ENCODE results near the gene KRTAP1-4. TPM values are rescaled to one million over a fixed set of nuclear protein-coding genes. Genes with fewer than 3 reads are reported as not detected.

KRTAP1-4 gene
- total and polyA plus RNA-seq, 7 experiments from 2014 or later, result not detected

DNA sequence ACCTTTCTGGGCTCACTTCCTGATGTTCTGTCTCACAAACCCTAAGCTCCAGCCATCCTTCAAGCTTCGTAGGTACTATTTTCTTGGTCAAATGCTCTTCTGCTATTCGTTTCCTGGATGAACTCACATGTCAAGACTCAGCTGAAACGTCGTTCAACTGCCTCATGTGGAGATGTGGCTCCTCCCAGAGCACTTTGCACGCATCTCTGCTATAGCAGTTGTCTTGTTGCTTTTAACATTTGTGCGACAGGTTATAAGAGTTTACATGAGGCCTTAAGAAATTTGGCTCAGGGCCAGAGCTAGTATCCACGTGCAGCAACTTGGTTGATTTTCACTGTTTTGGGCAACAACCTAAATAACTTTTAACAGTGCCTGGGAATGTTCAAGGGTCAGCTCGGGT, 43.1 kb downstream of the KRTAP1-4 start:
- Histone ChIP-seq H3K9me3 (ENCODE audit: control insufficient read depth in 2 of 3, low read length in 3 of 3) (no peaks in the 10 kb centered on the region), H3K27me3 (ENCODE audit: control insufficient read depth in 2 of 2, insufficient read depth in 2 of 2, low read length in 2 of 2) (no peaks in the 10 kb centered on the region), H3K36me3 (ENCODE audit: control insufficient read depth in 2 of 3, insufficient read depth in 3 of 3, low read length in 3 of 3) (no peaks in the 10 kb centered on the region), H3K4me3 (ENCODE audit: low read length) (no peak overlapping the region), H3K27ac (ENCODE audit: low read depth, low read length) (no peak overlapping the region), H3K4me1 (ENCODE audit: control insufficient read depth in 2 of 2, insufficient read depth in 2 of 2, low read length in 2 of 2) (no peaks in the 10 kb centered on the region)
- Mint-ChIP-seq H3K4me3 (no peak overlapping the region), H3K4me1 (no peaks in the 10 kb centered on the region), H3K27me3 (peaks cover 0 to 48% (median 21%) of the 10 kb centered on the region in 5 donors), H3K27ac (no peak overlapping the region), H3K36me3 (no peaks in the 10 kb centered on the region), H3K9me3 (peaks cover 0 to 2% (median 0%) of the 10 kb centered on the region in 11 donors)
- ATAC-seq (no peak), DNase-seq (no peak)
- intact Hi-C loops (cut with micrococcal nuclease), result no loop called here
- POLR2A ChIA-PET, result no interaction called here
- CTCF ChIA-PET, result no interaction called here

DNA sequence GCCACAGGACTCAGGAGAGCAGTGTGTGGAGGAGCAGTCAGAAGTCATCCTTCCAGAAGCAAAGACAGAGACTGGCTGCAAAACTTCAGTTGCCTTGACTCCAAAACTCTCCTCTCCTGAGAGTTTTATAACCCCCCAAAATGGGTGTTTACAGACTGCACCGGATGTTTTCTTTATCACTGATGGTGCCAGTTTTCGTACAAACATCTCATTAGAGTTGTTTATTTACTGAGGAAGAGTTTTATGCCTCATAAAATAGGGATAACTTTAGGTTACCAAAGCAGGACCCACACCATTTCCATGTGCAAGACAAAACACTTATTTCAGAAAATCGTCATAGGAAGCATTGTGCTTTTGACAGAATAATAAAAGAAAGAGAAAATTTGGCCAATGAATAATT, 45.8 kb downstream of the KRTAP1-4 start, which contains the start of gene KRT40:
TSS of gene KRT40 (minus strand) at position 101 of the 400 bp plus-strand sequence. CDS start at position 48, 53 bp downstream.
- Mint-ChIP-seq H3K27me3 (peaks cover 5 to 37% (median 14%) of the 10 kb centered on the region in 5 donors), H3K4me3 (no peak within 1 kb of the TSS), H3K4me1 (no peaks in the 10 kb centered on the region), H3K9me3 (no peaks in the 10 kb centered on the region), H3K36me3 (no peaks in the 10 kb centered on the region), H3K27ac (no peak within 1 kb of the TSS)
- no peak within 1 kb of the TSS for H3K4me3 ChIP-seq (ENCODE audit: low read length)
- H3K36me3 ChIP-seq (ENCODE audit: control insufficient read depth in 2 of 3, insufficient read depth in 3 of 3, low read length in 3 of 3), result no peaks in the 10 kb centered on the region
- H3K27me3 ChIP-seq (ENCODE audit: control insufficient read depth in 2 of 2, insufficient read depth in 2 of 2, low read length in 2 of 2), result no peaks in the 10 kb centered on the region
- H3K9me3 ChIP-seq (ENCODE audit: control insufficient read depth in 2 of 3, low read length in 3 of 3), result no peaks in the 10 kb centered on the region
- ChIA-PET CTCF (no interaction called here), POLR2A (no interaction called here)
- no peak for DNase-seq
- intact Hi-C loops (cut with micrococcal nuclease), result no loop called here
- no peak within 1 kb of the TSS for H3K27ac ChIP-seq (ENCODE audit: low read depth, low read length)
- no peaks in the 10 kb centered on the region for H3K4me1 ChIP-seq (ENCODE audit: control insufficient read depth in 2 of 2, insufficient read depth in 2 of 2, low read length in 2 of 2)
- no peak for ATAC-seq

DNA sequence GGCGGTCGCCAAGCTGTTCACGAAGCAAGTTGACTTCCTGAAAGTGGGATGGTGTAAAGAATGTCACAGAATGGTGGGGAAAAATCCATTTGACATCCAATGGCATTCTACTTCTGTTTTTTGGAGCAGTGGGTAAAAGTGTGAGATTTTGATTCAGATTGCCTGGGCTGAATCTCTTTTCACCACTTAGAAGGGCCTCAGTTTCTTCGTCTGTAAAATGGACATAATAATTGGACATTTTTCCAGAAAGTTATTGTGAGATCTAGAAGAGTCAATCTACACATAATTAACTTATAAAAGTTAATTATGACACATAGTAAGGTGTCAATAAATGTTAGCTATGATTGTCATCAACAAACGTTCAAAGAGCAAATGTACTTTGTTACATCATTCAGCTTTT, 48.9 kb downstream of the KRTAP1-4 start:
- Histone ChIP-seq H3K4me3 (ENCODE audit: low read length) (no peak overlapping the region), H3K9me3 (ENCODE audit: control insufficient read depth in 2 of 3, low read length in 3 of 3) (no peaks in the 10 kb centered on the region), H3K4me1 (ENCODE audit: control insufficient read depth in 2 of 2, insufficient read depth in 2 of 2, low read length in 2 of 2) (no peaks in the 10 kb centered on the region), H3K27me3 (ENCODE audit: control insufficient read depth in 2 of 2, insufficient read depth in 2 of 2, low read length in 2 of 2) (no peaks in the 10 kb centered on the region), H3K27ac (ENCODE audit: low read depth, low read length) (no peak overlapping the region), H3K36me3 (ENCODE audit: control insufficient read depth in 2 of 3, insufficient read depth in 3 of 3, low read length in 3 of 3) (no peaks in the 10 kb centered on the region)
- ChIA-PET POLR2A (no interaction called here), CTCF (no interaction called here)
- Mint-ChIP-seq H3K27ac (no peak overlapping the region), H3K4me3 (no peak overlapping the region), H3K9me3 (no peaks in the 10 kb centered on the region), H3K36me3 (no peaks in the 10 kb centered on the region), H3K27me3 (peaks cover 12 to 26% (median 19%) of the 10 kb centered on the region in 5 donors), H3K4me1 (no peaks in the 10 kb centered on the region)
- no peak for DNase-seq
- ATAC-seq, result no peak
- intact Hi-C loops (cut with micrococcal nuclease), result no loop called here

DNA sequence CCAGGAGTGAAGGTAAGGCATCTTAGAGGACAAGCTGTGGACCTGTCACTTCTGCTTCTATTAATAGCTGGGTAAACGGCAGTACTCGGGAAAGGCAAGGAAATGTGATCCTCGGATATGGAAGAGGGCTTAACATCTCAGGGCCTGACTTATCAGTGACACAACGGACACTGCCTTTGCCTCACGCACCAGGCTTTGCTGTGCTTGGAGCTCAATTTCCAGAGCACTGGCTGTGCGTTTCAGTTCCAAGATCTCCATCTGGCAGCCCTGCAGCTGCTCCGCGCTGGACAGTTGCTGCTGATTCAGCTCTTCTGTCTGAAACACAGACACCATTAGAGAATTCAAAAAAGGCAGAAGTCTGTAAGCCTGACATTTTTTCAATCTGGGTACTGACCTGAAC, 49.4 kb downstream of the KRTAP1-4 start:
- Histone ChIP-seq H3K9me3 (ENCODE audit: control insufficient read depth in 2 of 3, low read length in 3 of 3) (no peaks in the 10 kb centered on the region), H3K36me3 (ENCODE audit: control insufficient read depth in 2 of 3, insufficient read depth in 3 of 3, low read length in 3 of 3) (no peaks in the 10 kb centered on the region), H3K27ac (ENCODE audit: low read depth, low read length) (no peak overlapping the region), H3K4me3 (ENCODE audit: low read length) (no peak overlapping the region), H3K4me1 (ENCODE audit: control insufficient read depth in 2 of 2, insufficient read depth in 2 of 2, low read length in 2 of 2) (no peaks in the 10 kb centered on the region), H3K27me3 (ENCODE audit: control insufficient read depth in 2 of 2, insufficient read depth in 2 of 2, low read length in 2 of 2) (no peaks in the 10 kb centered on the region)
- no peak overlapping the region for H3K4me3 Mint-ChIP-seq
- H3K4me1 Mint-ChIP-seq, result no peaks in the 10 kb centered on the region
- no peak overlapping the region for H3K27ac Mint-ChIP-seq
- CTCF ChIA-PET, result no interaction called here
- DNase-seq (no peak), ATAC-seq (no peak)
- POLR2A ChIA-PET, result no interaction called here
- intact Hi-C loops (cut with micrococcal nuclease), result no loop called here
- H3K36me3 Mint-ChIP-seq, result no peaks in the 10 kb centered on the region
- no peaks in the 10 kb centered on the region for H3K9me3 Mint-ChIP-seq
- peaks cover 14 to 28% (median 19%) of the 10 kb centered on the region in 5 donors for H3K27me3 Mint-ChIP-seq

DNA sequence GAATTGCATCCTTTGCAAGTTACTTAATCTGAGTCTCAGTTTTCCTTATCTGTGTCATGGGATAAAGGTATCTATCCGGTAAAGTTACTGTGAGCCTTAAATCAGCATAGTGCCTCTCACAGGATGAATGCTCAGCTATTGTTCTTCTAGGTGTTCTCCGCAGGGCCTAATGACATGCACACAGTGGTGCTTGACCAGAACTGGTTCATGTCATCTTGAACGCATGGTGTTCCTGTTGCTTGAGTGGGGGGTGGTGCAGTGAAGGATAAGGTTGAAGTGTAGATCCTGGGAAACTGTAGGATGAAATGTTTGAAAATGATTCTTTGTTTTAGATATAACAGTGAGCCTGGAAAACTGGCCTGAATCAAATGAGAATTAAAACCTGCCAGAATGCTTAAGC, 49.9 kb downstream of the KRTAP1-4 start:
- Mint-ChIP-seq H3K4me3 (no peak overlapping the region), H3K9me3 (no peaks in the 10 kb centered on the region), H3K27me3 (peaks cover 17 to 29% (median 24%) of the 10 kb centered on the region in 5 donors), H3K4me1 (no peaks in the 10 kb centered on the region), H3K27ac (no peak overlapping the region), H3K36me3 (no peaks in the 10 kb centered on the region)
- H3K9me3 ChIP-seq (ENCODE audit: control insufficient read depth in 2 of 3, low read length in 3 of 3), result no peaks in the 10 kb centered on the region
- ATAC-seq (no peak), DNase-seq (no peak)
- no peak overlapping the region for H3K4me3 ChIP-seq (ENCODE audit: low read length)
- ChIA-PET CTCF (no interaction called here), POLR2A (no interaction called here)
- H3K27ac ChIP-seq (ENCODE audit: low read depth, low read length), result no peak overlapping the region
- no peaks in the 10 kb centered on the region for H3K27me3 ChIP-seq (ENCODE audit: control insufficient read depth in 2 of 2, insufficient read depth in 2 of 2, low read length in 2 of 2)
- intact Hi-C loops (cut with micrococcal nuclease), result no loop called here
- H3K4me1 ChIP-seq (ENCODE audit: control insufficient read depth in 2 of 2, insufficient read depth in 2 of 2, low read length in 2 of 2), result no peaks in the 10 kb centered on the region
- H3K36me3 ChIP-seq (ENCODE audit: control insufficient read depth in 2 of 3, insufficient read depth in 3 of 3, low read length in 3 of 3), result no peaks in the 10 kb centered on the region

Other genes with a start within 250 kb of the KRTAP1-4 start
Only the 30 nearest of the 38 such genes appear.
- not detected for gene KRT12, start 163.0 kb downstream of the KRTAP1-4 start, total RNA-seq
- not detected for gene KRT12, start 163.0 kb downstream of the KRTAP1-4 start, polyA plus RNA-seq
- not detected for gene KRT20, start 145.0 kb downstream of the KRTAP1-4 start, total RNA-seq
- not detected for gene KRT20, start 145.0 kb downstream of the KRTAP1-4 start, polyA plus RNA-seq
- gene KRT23, start 92.5 kb downstream of the KRTAP1-4 start, total RNA-seq, result under 1 TPM in 1 of 5 experiments, not detected in 4; 0.83 TPM
- gene KRT23, start 92.5 kb downstream of the KRTAP1-4 start, polyA plus RNA-seq, result not detected
- not detected for gene KRT39, start 63.2 kb downstream of the KRTAP1-4 start, total RNA-seq
- gene KRT39, start 63.2 kb downstream of the KRTAP1-4 start, polyA plus RNA-seq, result not detected
- gene KRT40, start 45.9 kb downstream of the KRTAP1-4 start, total RNA-seq, result not detected
- gene KRT40, start 45.9 kb downstream of the KRTAP1-4 start, polyA plus RNA-seq, result not detected
- not detected for gene KRTAP3-3, start 36.0 kb downstream of the KRTAP1-4 start, total RNA-seq
- gene KRTAP3-3, start 36.0 kb downstream of the KRTAP1-4 start, polyA plus RNA-seq, result not detected
- gene KRTAP3-2, start 30.3 kb downstream of the KRTAP1-4 start, total RNA-seq, result not detected
- gene KRTAP3-2, start 30.3 kb downstream of the KRTAP1-4 start, polyA plus RNA-seq, result not detected
- gene KRTAP3-1, start 21.1 kb downstream of the KRTAP1-4 start, total RNA-seq, result not detected
- gene KRTAP3-1, start 21.1 kb downstream of the KRTAP1-4 start, polyA plus RNA-seq, result not detected
- not detected for gene KRTAP1-5, start 3.0 kb downstream of the KRTAP1-4 start, total RNA-seq
- not detected for gene KRTAP1-5, start 3.0 kb downstream of the KRTAP1-4 start, polyA plus RNA-seq
- gene KRTAP1-3, start 4.7 kb upstream of the KRTAP1-4 start, total RNA-seq, result not detected
- not detected for gene KRTAP1-3, start 4.7 kb upstream of the KRTAP1-4 start, polyA plus RNA-seq
- gene KRTAP1-1, start 11.3 kb upstream of the KRTAP1-4 start, total RNA-seq, result not detected
- not detected for gene KRTAP1-1, start 11.3 kb upstream of the KRTAP1-4 start, polyA plus RNA-seq
- not detected for gene KRTAP2-1, start 17.1 kb upstream of the KRTAP1-4 start, total RNA-seq
- gene KRTAP2-1, start 17.1 kb upstream of the KRTAP1-4 start, polyA plus RNA-seq, result not detected
- gene KRTAP2-2, start 25.0 kb upstream of the KRTAP1-4 start, total RNA-seq, result not detected
- gene KRTAP2-2, start 25.0 kb upstream of the KRTAP1-4 start, polyA plus RNA-seq, result not detected
- not detected for gene KRTAP2-3, start 29.9 kb upstream of the KRTAP1-4 start, total RNA-seq
- gene KRTAP2-3, start 29.9 kb upstream of the KRTAP1-4 start, polyA plus RNA-seq, result not detected
- gene KRTAP2-4, start 35.7 kb upstream of the KRTAP1-4 start, total RNA-seq, result not detected
- not detected for gene KRTAP2-4, start 35.7 kb upstream of the KRTAP1-4 start, polyA plus RNA-seq
- not detected for gene KRTAP4-7, start 54.0 kb upstream of the KRTAP1-4 start, total RNA-seq
- gene KRTAP4-7, start 54.0 kb upstream of the KRTAP1-4 start, polyA plus RNA-seq, result not detected
- not detected for gene KRTAP4-8, start 67.9 kb upstream of the KRTAP1-4 start, total RNA-seq
- gene KRTAP4-8, start 67.9 kb upstream of the KRTAP1-4 start, polyA plus RNA-seq, result not detected
- gene KRTAP4-16, start 72.0 kb upstream of the KRTAP1-4 start, total RNA-seq, result not detected
- not detected for gene KRTAP4-16, start 72.0 kb upstream of the KRTAP1-4 start, polyA plus RNA-seq
- not detected for gene KRTAP4-9, start 75.2 kb upstream of the KRTAP1-4 start, total RNA-seq
- gene KRTAP4-9, start 75.2 kb upstream of the KRTAP1-4 start, polyA plus RNA-seq, result not detected
- gene KRTAP4-11, start 88.2 kb upstream of the KRTAP1-4 start, total RNA-seq, result not detected
- not detected for gene KRTAP4-11, start 88.2 kb upstream of the KRTAP1-4 start, polyA plus RNA-seq
- not detected for gene KRTAP4-12, start 94.0 kb upstream of the KRTAP1-4 start, total RNA-seq
- not detected for gene KRTAP4-12, start 94.0 kb upstream of the KRTAP1-4 start, polyA plus RNA-seq
- gene KRTAP4-6, start 110.3 kb upstream of the KRTAP1-4 start, total RNA-seq, result not detected
- not detected for gene KRTAP4-6, start 110.3 kb upstream of the KRTAP1-4 start, polyA plus RNA-seq
- not detected for gene KRTAP4-5, start 119.6 kb upstream of the KRTAP1-4 start, total RNA-seq
- gene KRTAP4-5, start 119.6 kb upstream of the KRTAP1-4 start, polyA plus RNA-seq, result not detected
- gene KRTAP4-4, start 130.6 kb upstream of the KRTAP1-4 start, total RNA-seq, result not detected
- gene KRTAP4-4, start 130.6 kb upstream of the KRTAP1-4 start, polyA plus RNA-seq, result not detected
- not detected for gene KRTAP4-3, start 138.0 kb upstream of the KRTAP1-4 start, total RNA-seq
- gene KRTAP4-3, start 138.0 kb upstream of the KRTAP1-4 start, polyA plus RNA-seq, result not detected
- gene KRTAP4-2, start 148.0 kb upstream of the KRTAP1-4 start, total RNA-seq, result not detected
- gene KRTAP4-2, start 148.0 kb upstream of the KRTAP1-4 start, polyA plus RNA-seq, result not detected
- not detected for gene KRTAP4-1, start 154.7 kb upstream of the KRTAP1-4 start, total RNA-seq
- gene KRTAP4-1, start 154.7 kb upstream of the KRTAP1-4 start, polyA plus RNA-seq, result not detected
- not detected for gene KRTAP9-1, start 159.7 kb upstream of the KRTAP1-4 start, total RNA-seq
- gene KRTAP9-1, start 159.7 kb upstream of the KRTAP1-4 start, polyA plus RNA-seq, result not detected
- gene KRTAP9-2, start 196.5 kb upstream of the KRTAP1-4 start, total RNA-seq, result not detected
- not detected for gene KRTAP9-2, start 196.5 kb upstream of the KRTAP1-4 start, polyA plus RNA-seq
- not detected for gene KRTAP9-3, start 202.3 kb upstream of the KRTAP1-4 start, total RNA-seq
- not detected for gene KRTAP9-3, start 202.3 kb upstream of the KRTAP1-4 start, polyA plus RNA-seq